AG09319 (cell line): ENCODE results near the gene AP4M1.

Experiments used
- DNase-seq: peaks from one replicate; pipeline ENCODE4 v3.0.0-alpha.2; 2010; ENCODE audit warnings: low read depth; ENCODE audit errors: extremely low read depth
- CTCF ChIP-seq: IDR thresholded peaks from 2 replicates; pipeline ENCODE4 v1.5.1; 2011; ENCODE audit warnings: low read depth, mild to moderate bottlenecking, inconsistent platforms, low read length, moderate library complexity

Gene AP4M1

GRCh38 chr7:100100420-100101015 lies 925 bp upstream of the AP4M1 start:
- TF ChIP-seq CTCF, result no peak
- peak; percentile 99 for DNase-seq

GRCh38 chr7:100102950-100103840 lies 1.8 kb downstream of the AP4M1 start:
- TF ChIP-seq CTCF, result no peak
- DNase-seq, result no peak

DNA sequence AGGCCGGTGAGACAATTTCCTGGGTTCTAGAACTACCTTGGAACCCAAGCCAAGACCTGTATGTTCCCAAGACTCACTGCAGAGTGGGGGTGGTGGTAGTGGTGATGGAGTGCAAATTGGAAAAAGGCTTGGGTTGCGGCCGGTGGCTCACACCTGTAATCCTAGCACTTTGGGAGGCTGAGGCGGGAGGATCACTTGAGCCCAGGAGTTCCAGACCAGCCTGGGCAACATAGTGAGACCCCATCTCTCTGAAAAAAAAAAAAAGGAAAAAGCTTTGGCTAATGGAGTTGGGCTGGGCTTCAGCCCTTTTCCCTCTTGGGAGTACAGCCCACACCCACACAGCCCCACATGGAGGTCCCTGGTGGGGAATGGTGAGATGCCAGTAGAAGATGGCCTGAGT lies 4.1 kb downstream of the AP4M1 start:
- no peak for TF ChIP-seq CTCF
- no peak for DNase-seq

- DNase-seq, result no peak
- TF ChIP-seq CTCF, result no peak
Measured at GRCh38 chr7:100106633-100107032, 5.2 kb downstream of the AP4M1 start.

- DNase-seq, result no peak
- TF ChIP-seq CTCF, result no peak
Measured at GRCh38 chr7:100107125-100107737, 5.8 kb downstream of the AP4M1 start.

DNA sequence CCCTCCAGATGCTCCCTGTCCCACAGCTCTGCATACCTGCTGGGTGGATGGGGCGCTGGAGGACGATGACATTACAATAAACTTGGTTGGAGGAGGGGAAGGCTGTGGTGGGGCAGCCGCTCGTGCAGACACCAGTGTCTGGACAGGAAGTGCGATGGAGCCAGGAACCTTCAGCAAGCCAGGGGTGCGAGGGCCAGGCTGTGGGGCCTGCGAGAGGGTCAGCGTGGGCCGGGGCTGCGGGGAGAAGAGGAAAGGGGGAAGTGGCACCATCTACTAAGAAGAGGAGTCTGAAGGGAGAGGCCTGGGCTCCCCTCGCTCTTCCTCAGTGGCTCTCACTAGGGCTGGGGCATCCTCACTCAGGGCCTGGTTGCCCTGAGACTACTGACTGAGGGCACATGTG lies 6.4 kb downstream of the AP4M1 start:
- DNase-seq, result no peak
- TF ChIP-seq CTCF, result no peak
